Stimulated activated CD4-positive, alpha-beta T cell treated with anti-CD3 and anti-CD28 coated beads, Interleukin-1b, Interleukin-23, amount 100 ng/mL, for 24 hours (primary cell): Measurements from ENCODE around the gene PITX1.

Experiments
- DNase-seq, 4 experiments: peaks; one replicate each; pipeline ENCODE4 v3.0.0-alpha.2; 2020; ENCODE audit warnings: low read depth in 4 of 4, low spot score in 1 of 4

The PITX1 gene

DNA sequence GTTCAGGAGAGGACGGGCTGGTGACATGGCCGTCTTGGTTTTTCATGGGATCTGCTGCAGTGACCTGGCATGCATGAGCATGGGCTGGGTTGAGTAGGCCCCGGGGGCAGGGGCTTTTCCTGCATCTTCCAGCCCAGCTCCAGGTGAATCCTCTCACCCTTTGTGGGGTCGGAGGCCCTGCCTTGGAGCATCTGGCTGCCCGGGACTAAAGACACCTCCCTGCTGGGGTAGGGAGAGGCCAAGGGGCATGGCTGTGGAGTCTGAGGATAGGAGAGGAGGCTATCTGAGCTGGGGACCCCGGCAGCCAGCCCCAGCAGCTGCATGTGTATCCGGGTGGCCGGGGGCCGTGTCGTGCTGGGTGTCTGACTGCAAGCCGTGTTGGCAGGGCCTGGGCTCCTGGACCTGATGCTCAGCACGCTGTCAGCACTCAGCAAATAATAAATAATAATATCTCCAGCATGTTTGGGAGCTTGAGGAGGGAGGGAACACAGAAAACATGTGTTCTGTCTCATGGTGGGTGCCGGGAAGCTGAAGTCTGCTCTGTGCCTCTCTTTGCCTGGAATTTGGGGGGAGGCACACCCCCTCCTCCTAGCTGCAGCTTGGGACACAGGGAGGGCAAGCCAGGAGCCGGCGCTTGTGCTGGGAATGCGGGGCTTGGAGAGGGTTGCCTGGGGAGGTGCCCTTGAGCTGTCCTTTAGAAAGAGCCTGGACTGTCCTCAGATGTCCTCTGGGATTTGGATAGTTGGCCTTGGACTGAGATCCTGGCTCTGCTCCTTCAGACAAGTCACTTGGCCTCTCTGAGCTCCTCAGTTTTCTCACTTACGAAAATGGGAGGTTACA lies 28.4 kb upstream of the PITX1 start:
- DNase-seq: no peak

- DNase-seq: no peak
Measured at GRCh38 chr5:135061001-135061400, 27.0 kb upstream of the PITX1 start.

DNA sequence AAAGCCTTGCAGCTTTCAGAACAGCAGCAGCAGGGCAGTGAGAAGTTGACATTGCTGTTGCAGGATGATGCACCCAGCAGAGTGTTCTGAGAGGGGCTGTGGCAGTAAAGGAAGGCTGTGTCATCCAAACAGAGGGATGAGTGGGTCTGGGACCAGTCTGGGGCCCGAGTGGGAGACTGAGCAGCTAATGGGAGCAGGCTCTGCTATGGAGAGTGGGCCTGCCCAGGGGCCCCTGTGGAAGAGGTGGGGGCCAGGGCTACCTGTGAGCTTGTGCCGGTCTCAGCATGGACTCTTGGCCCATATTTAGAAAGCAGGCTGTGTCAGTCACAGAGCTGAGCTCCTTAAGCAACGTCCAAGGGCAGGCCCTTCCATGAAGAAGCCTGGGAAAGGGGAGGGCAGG lies 26.0 kb upstream of the PITX1 start:
- DNase-seq: no peak

- no peak for DNase-seq
Measured at GRCh38 chr5:135059000-135059923, 25.2 kb upstream of the PITX1 start.

DNA sequence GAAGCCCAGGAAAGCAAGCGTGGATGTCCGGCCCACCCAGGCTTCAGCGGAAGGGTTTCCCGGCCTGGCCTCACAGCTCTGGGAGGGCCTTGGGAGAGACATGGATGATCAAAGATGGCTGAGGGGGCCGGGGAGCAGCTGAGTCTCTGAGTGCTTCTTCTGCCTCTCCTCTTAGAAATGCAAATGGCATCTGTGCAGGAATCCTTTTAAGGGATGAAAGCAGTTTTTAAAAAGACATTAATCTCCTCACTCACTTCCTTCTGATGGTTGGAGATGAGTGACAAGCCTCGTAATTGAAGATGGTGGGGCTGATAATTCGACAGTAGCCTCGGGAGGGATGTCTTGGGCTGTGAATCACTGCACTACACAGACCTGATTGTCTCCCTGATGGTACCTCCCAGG lies 24.3 kb upstream of the PITX1 start:
- no peak for DNase-seq

DNA sequence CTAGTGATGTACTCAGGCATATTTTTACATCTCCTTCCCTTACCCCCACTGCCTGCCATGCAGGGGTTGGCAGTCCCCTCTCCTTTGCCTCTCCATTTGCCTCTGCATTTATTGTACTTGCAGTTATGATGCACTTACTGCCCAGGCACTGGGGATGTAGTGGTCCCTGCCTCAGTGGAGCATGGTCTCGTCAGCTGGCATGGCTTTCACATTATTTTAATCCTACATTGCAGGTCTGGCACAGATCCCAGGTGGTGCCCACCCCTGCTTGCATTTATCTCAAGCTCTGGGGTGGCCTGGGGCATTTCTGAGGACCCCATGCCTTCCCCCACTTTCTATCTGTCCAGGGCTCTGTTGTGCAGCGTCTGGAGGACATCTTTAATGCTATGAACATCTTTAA lies 23.2 kb upstream of the PITX1 start:
- no peak for DNase-seq

DNA sequence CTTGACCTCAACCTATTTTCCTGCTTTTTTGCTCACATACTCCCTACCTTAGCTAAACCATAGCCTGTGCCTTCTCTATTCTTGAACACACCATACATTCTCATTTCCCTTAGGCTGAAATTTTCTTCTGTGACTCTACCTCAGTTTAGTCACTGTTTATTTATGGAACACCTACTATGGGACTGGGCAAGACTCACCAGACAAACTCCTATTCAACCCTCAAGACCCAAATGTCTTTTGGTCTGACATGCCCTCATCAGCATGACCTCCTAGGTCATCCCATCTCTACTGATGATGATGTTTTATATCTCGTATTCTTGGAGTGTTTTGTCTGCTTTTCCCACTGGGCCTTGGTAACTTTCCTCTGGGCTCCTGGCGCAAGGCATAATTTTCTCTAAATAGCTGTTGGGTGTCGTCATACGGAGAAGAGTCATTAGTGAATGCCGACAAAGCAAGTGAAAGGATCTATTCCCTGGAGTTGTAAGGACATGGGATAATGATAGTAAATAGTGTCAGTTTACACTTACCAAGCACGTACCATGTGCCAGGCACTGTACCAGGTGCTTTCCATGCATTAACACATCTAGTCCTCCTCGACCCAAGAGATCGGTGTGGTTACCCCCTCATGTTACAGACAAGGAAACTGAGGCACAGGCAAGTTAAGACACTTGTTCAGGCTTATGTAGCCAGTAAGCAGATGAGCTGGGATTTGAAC lies 22.4 kb upstream of the PITX1 start:
- DNase-seq: no peak

- DNase-seq: no peak
Measured at GRCh38 chr5:135055396-135055795, 21.4 kb upstream of the PITX1 start.

DNA sequence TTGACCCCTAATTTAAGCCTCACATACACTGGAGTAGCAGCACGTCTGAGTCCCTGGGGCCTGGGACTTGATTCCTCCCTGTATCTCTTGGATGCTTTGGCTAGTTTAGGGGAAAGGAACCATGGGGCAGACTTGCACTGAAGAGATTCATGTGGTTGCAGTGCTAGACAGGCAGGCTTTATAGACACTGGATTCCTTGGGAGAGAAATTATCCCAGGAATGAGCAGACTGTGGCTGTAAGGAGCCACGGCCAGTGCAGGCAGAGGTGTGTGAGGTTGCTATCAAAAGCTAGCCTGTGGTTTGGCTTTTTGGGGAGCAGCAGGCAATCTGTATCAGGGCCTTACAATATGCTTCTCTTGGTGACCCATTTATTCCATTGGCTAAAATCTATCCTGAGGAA lies 20.5 kb upstream of the PITX1 start:
- DNase-seq: no peak

DNA sequence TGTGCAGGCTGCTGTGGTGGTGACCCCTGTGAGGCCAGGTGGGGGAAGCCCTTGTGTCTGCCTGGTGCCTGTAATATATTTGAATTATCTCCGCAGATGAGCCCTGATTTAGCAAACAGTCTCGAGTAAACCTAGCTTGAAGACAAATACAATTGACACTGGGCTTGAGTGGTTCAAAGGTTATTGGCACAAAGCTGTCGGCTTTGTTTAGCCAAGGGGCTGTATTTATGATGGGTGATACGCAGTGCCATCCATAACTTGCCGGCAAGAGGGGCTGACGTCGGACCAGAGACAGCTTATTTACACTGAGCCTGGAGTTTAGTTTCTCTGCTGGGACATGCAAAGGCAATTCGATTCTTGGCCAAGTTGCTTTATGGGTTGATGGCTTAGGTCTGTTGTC lies 20.0 kb upstream of the PITX1 start:
- DNase-seq: no peak

DNA sequence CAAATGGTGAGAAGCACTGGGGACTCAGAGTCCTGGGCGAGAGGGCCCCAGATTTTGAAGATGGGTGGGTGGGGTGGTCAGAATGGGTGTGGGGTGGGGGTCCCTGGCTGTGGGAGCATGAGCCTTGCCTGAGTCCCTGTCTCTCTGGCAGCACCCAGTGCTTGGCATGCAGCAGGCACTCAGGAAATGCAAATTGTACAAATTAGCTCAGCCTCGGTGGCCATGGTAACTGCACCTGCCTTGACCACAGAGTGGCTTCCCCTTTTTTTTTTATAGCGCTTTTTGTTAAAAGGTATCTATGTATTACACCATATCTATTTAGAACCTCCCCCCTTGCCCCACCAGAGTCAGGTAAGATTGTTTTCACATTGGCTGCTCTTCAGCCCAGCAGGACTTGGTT lies 19.2 kb upstream of the PITX1 start:
- no peak for DNase-seq

GRCh38 chr5:135052511-135053145 lies 18.6 kb upstream of the PITX1 start:
- no peak for DNase-seq

DNA sequence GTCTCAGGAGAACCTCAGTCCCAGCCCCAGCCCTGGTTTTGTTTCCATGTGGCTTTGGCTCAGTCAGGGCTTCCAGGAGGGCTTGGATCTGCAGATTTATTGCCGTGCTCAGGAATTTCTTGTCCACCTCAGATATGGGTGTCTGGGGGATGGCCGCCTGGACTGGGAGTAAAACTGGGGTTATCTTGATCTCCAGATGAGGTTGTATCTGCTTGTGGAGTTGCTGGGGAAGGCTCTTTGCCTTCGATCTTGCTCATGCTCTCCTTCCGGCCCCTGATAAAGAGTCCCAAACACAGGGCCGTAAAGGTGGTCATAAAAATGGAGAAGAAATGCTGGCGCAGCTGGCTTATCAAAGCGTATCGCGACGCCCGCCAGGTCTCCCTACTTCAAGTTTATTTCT lies 17.8 kb upstream of the PITX1 start:
- DNase-seq: no peak

DNA sequence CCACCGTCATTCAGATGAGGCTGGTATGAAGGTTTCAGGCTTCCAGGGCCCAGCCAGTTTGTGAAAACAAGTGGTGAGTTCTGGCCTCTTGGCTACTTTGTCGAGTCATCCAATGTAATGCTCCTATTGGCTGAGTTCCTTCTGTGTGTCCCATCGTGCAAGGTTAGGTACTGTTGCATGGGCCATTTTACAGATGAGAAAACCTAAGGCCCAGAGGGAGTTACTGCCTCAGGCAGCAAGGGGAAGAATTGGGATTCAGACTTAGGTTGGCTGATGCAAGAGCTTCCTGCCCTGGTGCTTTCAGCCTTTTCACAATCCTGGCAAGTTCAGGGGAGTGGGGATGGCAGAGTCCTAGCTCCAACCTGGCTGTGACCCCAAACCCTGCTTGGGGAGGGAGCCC lies 17.4 kb upstream of the PITX1 start:
- DNase-seq: no peak

- no peak for DNase-seq
Measured at GRCh38 chr5:135050244-135050767, 16.3 kb upstream of the PITX1 start.

DNA sequence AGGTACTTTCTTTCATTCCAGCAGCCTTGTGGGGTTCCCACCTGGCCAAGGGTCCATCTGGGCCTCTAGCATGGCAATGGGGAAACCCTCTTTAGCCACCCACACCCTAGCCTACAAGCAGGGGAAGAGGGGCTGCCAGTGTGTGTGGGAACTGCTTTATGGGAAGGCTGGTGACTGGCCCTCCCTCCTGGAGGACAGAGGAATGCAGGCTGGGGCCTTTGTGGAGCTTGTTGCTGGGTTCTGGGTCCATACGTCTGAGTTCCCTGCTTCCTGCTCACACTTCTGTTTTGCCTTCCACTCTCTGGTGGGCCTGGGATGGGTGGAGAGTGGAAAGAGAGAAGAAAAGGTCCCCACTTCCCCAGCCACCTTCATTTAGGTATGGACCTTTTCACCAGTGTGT lies 14.9 kb upstream of the PITX1 start:
- no peak for DNase-seq

DNA sequence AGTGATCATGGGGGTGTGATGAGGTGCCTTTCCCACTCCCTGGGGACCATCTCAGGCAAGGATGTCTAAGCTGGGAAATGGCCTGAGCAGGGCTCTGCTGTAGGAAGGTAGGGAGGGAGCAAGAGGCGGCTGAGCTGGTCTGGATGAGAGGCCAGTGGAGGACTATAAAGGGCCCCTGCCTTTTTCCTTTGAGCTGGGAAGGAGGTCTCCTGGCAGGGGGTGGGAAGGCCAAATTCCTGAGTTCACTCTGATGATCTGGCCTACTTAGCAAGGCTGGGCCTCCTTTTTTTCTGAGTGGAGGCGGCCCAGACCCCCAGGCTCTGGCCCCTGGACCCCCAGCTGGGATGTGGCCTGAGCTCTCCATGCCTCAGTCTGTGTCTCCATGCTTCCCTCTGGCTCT lies 14.3 kb upstream of the PITX1 start:
- no peak for DNase-seq

GRCh38 chr5:135047347-135047695 lies 13.3 kb upstream of the PITX1 start:
- DNase-seq: no peak

DNA sequence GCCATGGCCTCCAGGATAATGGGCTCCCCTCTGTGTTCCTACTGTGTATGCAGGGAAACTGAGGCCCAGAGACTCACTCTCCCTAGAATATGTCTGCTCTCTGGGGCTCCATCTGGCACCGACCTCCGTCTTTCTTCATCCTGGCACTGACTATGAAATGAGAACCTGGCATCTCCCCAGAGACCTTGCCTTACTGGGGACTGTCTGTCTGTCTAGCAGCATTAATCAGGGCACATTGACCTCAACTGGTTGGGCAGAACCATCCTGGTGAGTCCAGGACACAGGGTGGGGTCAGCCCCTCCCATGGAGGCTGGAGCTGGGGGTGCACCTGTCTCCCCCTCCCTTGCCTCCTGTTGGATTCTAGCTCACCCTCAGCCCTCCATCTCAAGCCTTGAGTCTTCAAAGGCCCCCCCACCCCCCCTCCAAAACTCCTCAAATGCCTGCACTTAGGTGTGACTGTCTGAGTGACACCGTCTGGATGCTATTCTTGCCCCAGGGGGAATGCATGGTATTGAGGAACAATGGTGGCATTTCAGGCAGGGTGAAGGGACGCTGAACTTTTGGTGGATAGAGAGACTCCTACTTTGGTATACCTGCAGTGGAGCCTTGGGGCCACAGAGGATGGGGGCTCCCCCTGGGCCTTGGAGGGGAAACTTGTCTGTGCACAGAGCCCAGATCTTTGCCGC lies 12.8 kb upstream of the PITX1 start:
- DNase-seq: no peak

- DNase-seq: no peak
Measured at GRCh38 chr5:135045488-135045887, 11.5 kb upstream of the PITX1 start.
